Duodenal mucosa (tissue), 2 donors: ENCODE data around the gene TRIP13.
"Not testable (repeated sequence)": the region's sequence is repeated elsewhere in the genome, so short reads cannot be mapped to it uniquely, and the experiment has no call there.

Experiments
- H3K27ac ChIP-seq: one replicate; pipeline ENCODE4 v1.7.0; 2013; ENCODE audit warnings: low read depth, low read length
- H3K27me3 ChIP-seq, 2 donors: one replicate each; pipeline ENCODE4 v1.7.0; 2013; ENCODE audit warnings: low read length in 2 of 2, control low read depth in 1 of 2; ENCODE audit not compliant: insufficient read depth in 2 of 2, control insufficient read depth in 1 of 2
- H3K36me3 ChIP-seq, 2 donors: one replicate each; pipeline ENCODE4 v1.7.0; 2013; ENCODE audit warnings: low read length in 2 of 2, control low read depth in 1 of 2; ENCODE audit not compliant: insufficient read depth in 2 of 2, control insufficient read depth in 1 of 2
- H3K4me1 ChIP-seq, 2 donors: one replicate each; pipeline ENCODE4 v1.7.0; 2013; ENCODE audit warnings: low read length in 2 of 2, control low read depth in 1 of 2; ENCODE audit not compliant: insufficient read depth in 2 of 2, control insufficient read depth in 1 of 2
- H3K4me3 ChIP-seq, 2 donors: one replicate each; pipeline ENCODE4 v1.7.0; 2013; ENCODE audit warnings: low read length in 2 of 2, low read depth in 1 of 2
- H3K9ac ChIP-seq, 2 donors: one replicate each; pipeline ENCODE4 v1.7.0; 2013; ENCODE audit warnings: low read length in 2 of 2, low read depth in 1 of 2
- H3K9me3 ChIP-seq, 2 donors: one replicate each; pipeline ENCODE4 v1.7.0; 2013; ENCODE audit warnings: low read length in 2 of 2, control low read depth in 1 of 2; ENCODE audit not compliant: control insufficient read depth in 1 of 2

TRIP13 gene

GRCh38 chr5:909994-910768 lies 17.5 kb downstream of the TRIP13 start:
- H3K27ac ChIP-seq, result no peak overlapping the region
- H3K4me1 ChIP-seq, result no peaks in the 10 kb centered on the region
- H3K4me3 ChIP-seq, result no peak overlapping the region
- no peak overlapping the region for H3K9ac ChIP-seq
- H3K9me3 ChIP-seq, result no peaks in the 10 kb centered on the region
- no peaks in the 10 kb centered on the region for H3K27me3 ChIP-seq
- peaks cover 0 to 16% of the 10 kb centered on the region in 2 donors for H3K36me3 ChIP-seq

- Histone ChIP-seq H3K4me1 (no peaks in the 10 kb centered on the region), H3K4me3 (no peak overlapping the region), H3K27me3 (no peaks in the 10 kb centered on the region), H3K9ac (no peak overlapping the region), H3K36me3 (peaks cover 0 to 18% of the 10 kb centered on the region in 2 donors), H3K9me3 (no peaks in the 10 kb centered on the region), H3K27ac (no peak overlapping the region)
These were observed 18.1 kb downstream of the TRIP13 start for GRCh38 chr5:910769-911160.

- Histone ChIP-seq H3K4me1 (no peaks in the 10 kb centered on the region), H3K36me3 (peaks cover 0 to 23% of the 10 kb centered on the region in 2 donors), H3K9ac (no peak overlapping the region), H3K27me3 (no peaks in the 10 kb centered on the region), H3K27ac (no peak overlapping the region), H3K4me3 (no peak overlapping the region), H3K9me3 (no peaks in the 10 kb centered on the region)
These were observed 18.9 kb downstream of the TRIP13 start for GRCh38 chr5:911601-912000.

GRCh38 chr5:912280-913091 lies 19.8 kb downstream of the TRIP13 start:
- Histone ChIP-seq H3K36me3 (peaks cover 0 to 19% of the 10 kb centered on the region in 2 donors), H3K9me3 (no peaks in the 10 kb centered on the region), H3K27ac (no peak overlapping the region), H3K27me3 (no peaks in the 10 kb centered on the region), H3K9ac (no peak overlapping the region), H3K4me3 (no peak overlapping the region), H3K4me1 (no peaks in the 10 kb centered on the region)

GRCh38 chr5:914174-914573 lies 21.5 kb downstream of the TRIP13 start:
- Histone ChIP-seq H3K27ac (no peak overlapping the region), H3K4me1 (no peaks in the 10 kb centered on the region), H3K27me3 (no peaks in the 10 kb centered on the region), H3K9ac (no peak overlapping the region), H3K9me3 (no peaks in the 10 kb centered on the region), H3K4me3 (no peak overlapping the region), H3K36me3 (peaks cover 0 to 16% of the 10 kb centered on the region in 2 donors)

GRCh38 chr5:914612-915011 lies 21.9 kb downstream of the TRIP13 start:
- Histone ChIP-seq H3K4me3 (no peak overlapping the region), H3K9me3 (no peaks in the 10 kb centered on the region), H3K4me1 (no peaks in the 10 kb centered on the region), H3K27ac (no peak overlapping the region), H3K36me3 (peaks cover 0 to 16% of the 10 kb centered on the region in 2 donors), H3K9ac (no peak overlapping the region), H3K27me3 (no peaks in the 10 kb centered on the region)

- not testable (repeated sequence) for H3K9me3 ChIP-seq, H3K27ac ChIP-seq, H3K4me3 ChIP-seq, H3K4me1 ChIP-seq, H3K9ac ChIP-seq, H3K27me3 ChIP-seq
- H3K36me3 ChIP-seq, result peaks cover 0 to 16% of the 10 kb centered on the region in 2 donors
These were observed 22.7 kb downstream of the TRIP13 start for GRCh38 chr5:915346-915745.

GRCh38 chr5:915946-916345 lies 23.3 kb downstream of the TRIP13 start:
- Histone ChIP-seq H3K4me3 (no peak overlapping the region), H3K36me3 (peaks cover 0 to 16% of the 10 kb centered on the region in 2 donors), H3K9me3 (no peaks in the 10 kb centered on the region), H3K9ac (no peak overlapping the region), H3K27ac (no peak overlapping the region), H3K4me1 (no peaks in the 10 kb centered on the region), H3K27me3 (no peaks in the 10 kb centered on the region)

- peaks cover 0 to 16% of the 10 kb centered on the region in 2 donors for H3K36me3 ChIP-seq
- H3K9me3 ChIP-seq, result no peaks in the 10 kb centered on the region
- H3K9ac ChIP-seq, result no peak overlapping the region
- no peak overlapping the region for H3K27ac ChIP-seq
- no peaks in the 10 kb centered on the region for H3K4me1 ChIP-seq
- no peaks in the 10 kb centered on the region for H3K27me3 ChIP-seq
- H3K4me3 ChIP-seq, result no peak overlapping the region
These were observed 24.0 kb downstream of the TRIP13 start for GRCh38 chr5:916441-917293.

GRCh38 chr5:918717-919116 lies 26.0 kb downstream of the TRIP13 start:
- peaks cover 0 to 14% of the 10 kb centered on the region in 2 donors for H3K36me3 ChIP-seq
- not testable (repeated sequence) for H3K27ac ChIP-seq, H3K9ac ChIP-seq, H3K9me3 ChIP-seq, H3K4me1 ChIP-seq, H3K27me3 ChIP-seq, H3K4me3 ChIP-seq
